CD4-positive, alpha-beta T cell treated with Interleukin-17A for 1 hour (primary cell): Measurements from ENCODE around the gene EIF3J.

Source experiments
- DNase-seq: peaks from one replicate; pipeline ENCODE4 v3.0.0-alpha.2; 2020

The EIF3J gene

DNA sequence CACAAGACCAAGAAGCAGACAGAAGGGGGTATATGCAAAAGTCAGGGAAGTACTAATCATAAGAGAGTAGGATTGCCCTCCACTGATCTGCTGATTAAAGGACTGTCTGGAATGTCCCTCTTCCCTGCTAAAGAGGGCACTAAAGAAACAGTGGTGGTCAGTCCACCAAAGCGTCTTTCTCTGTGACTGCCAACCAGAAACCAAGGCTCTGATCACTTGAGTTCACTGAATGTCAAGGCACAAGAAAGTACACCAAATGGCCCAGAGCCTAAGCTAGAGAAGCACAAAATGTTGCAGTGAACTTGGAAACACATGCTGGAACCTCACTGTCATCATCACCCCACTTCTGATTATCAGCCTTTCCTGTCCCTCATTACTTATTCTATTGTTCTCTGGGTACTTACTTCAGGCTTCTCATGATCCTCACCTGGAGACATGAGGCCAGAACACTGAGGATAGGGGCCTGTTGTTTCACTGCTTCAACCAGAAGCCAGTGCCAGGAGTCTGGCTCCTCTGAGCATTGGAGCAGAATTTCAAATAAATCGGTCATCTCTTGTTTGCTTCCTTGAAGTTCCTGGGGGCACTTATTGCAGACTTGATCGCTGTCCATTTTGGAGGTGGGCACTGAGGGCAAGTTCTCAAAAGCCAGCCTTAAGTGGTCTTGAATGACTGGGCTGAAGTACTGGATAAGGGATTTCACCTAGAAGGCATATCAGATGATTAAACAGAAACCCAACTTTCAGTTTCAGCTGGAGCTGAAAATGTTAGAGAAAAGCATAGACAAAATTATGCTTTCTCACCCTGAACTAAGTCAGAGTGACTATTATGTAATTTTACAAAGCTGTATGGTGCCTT lies 58.9 kb downstream of the EIF3J start:
- DNase-seq, result no peak

DNA sequence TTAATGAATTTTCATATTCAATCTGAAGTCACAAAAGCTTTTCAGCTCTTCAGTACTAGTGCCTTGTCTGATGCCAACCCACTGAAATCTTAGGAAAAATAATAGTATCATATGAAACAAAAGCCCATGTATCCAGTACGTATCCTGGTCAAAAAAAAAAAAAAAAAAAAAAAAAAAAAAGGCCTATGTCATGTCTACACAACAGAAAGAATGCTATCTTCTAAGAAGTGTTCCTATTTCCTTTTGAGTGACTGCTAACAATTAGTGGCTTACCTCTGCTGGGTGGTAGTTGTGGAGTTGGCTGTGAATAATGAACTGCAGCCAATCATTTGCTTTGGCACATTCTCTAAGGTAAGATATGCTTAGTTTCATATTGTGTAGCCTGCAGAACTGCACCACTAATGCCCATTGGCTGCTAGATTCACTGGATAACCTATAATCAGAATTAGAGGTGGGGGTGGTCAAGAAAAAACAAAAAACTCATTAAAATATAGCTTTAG lies 59.6 kb downstream of the EIF3J start:
- DNase-seq, result no peak

- DNase-seq, result no peak
Observed at GRCh38 chr15:44598066-44598465, 61.1 kb downstream of the EIF3J start.

- DNase-seq, result no peak
Observed at GRCh38 chr15:44598892-44599291, 61.9 kb downstream of the EIF3J start.

- no peak for DNase-seq
Observed at GRCh38 chr15:44603126-44603525, 66.2 kb downstream of the EIF3J start.

DNA sequence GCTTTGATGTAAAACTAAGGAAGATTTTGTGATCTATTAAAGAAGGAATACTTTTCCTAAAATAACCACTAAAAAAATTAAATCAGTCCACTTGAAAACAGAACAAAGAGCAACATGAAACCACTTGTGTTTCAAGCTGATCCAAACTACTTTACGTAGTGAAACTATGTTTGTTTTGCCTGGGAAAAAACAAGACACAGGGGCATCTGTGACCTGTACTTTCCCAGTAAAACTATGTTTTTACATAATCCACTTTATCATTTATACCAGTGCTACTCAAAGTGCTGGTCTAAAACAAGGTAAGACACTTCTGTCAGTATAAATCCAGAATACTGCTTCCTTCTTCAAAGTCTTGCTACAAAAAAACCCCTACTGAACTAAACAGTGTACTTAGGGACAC lies 69.8 kb downstream of the EIF3J start:
- DNase-seq, result no peak
